ENCODE measurements around the gene EIF3B.

DNA sequence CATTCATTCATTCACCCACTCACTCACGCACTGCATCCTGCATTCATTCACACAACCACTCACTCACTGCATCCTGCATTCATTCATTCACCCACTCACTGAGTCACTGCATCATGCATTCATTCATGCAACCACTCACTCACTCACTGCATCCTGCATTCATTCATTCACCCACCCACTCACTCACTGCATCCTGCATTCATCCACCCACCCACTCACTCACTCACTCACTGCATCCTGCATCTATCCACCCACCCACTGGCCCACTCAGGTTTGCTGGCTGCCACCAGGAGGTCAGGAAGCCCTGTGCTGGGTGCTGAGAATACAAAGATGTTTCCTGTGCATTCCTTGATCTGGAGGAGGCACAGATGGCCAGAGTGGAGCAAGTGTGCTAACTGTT is 38.0 kb upstream of the EIF3B start:
- TF ChIP-seq, protein P1, sequence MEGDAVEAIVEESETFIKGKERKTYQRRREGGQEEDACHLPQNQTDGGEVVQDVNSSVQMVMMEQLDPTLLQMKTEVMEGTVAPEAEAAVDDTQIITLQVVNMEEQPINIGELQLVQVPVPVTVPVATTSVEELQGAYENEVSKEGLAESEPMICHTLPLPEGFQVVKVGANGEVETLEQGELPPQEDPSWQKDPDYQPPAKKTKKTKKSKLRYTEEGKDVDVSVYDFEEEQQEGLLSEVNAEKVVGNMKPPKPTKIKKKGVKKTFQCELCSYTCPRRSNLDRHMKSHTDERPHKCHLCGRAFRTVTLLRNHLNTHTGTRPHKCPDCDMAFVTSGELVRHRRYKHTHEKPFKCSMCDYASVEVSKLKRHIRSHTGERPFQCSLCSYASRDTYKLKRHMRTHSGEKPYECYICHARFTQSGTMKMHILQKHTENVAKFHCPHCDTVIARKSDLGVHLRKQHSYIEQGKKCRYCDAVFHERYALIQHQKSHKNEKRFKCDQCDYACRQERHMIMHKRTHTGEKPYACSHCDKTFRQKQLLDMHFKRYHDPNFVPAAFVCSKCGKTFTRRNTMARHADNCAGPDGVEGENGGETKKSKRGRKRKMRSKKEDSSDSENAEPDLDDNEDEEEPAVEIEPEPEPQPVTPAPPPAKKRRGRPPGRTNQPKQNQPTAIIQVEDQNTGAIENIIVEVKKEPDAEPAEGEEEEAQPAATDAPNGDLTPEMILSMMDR (IDR thresholded peaks at IDR 0.05 in 8 of 11, conservative IDR thresholded peaks at IDR 0.05 in 3 of 11), result no peak
- TF ChIP-seq POLR2A (IDR thresholded peaks at IDR 0.05) (no peak), POLR2AphosphoS5 (IDR thresholded peaks at IDR 0.05) (no peak)

All from spleen (tissue), 7 donors.